H9 (cell line): ENCODE data around the gene ARHGAP5. TPM values are rescaled to one million over a fixed set of nuclear protein-coding genes. Genes with fewer than 3 reads are reported as not detected.

Experiments used
- DNase-seq: peaks from one replicate; pipeline ENCODE4 v3.0.0-alpha.2; 2017
- H2AFZ ChIP-seq: one replicate; pipeline ENCODE4 v1.6.1; 2013; ENCODE audit warnings: mild to moderate bottlenecking, low read length, control low read depth, moderate library complexity
- H2AK5ac ChIP-seq: 2 replicates; pipeline ENCODE4 v1.6.1; 2013; ENCODE audit warnings: low read length, control low read depth, mixed read lengths; ENCODE audit not compliant: insufficient read length
- H2BK120ac ChIP-seq: one replicate; pipeline ENCODE4 v1.6.1; 2013; ENCODE audit warnings: low read depth, mild to moderate bottlenecking, low read length, control low read depth, inconsistent platforms; ENCODE audit not compliant: poor library complexity, severe bottlenecking
- H2BK12ac ChIP-seq: 2 replicates; pipeline ENCODE4 v1.6.1; 2013; ENCODE audit warnings: low read length, control low read depth, mixed read lengths, low read depth; ENCODE audit not compliant: insufficient read length
- H2BK15ac ChIP-seq: 2 replicates; pipeline ENCODE4 v1.6.1; 2013; ENCODE audit warnings: low read depth, low read length, control low read depth
- H2BK20ac ChIP-seq: one replicate; pipeline ENCODE4 v1.6.1; 2013; ENCODE audit warnings: low read depth, mild to moderate bottlenecking, low read length, control low read depth, inconsistent platforms; ENCODE audit not compliant: poor library complexity, severe bottlenecking
- H2BK5ac ChIP-seq: 2 replicates; pipeline ENCODE4 v1.6.1; 2013; ENCODE audit warnings: low read length, control low read depth, mixed read lengths; ENCODE audit not compliant: insufficient read length
- H3K14ac ChIP-seq: 2 replicates; pipeline ENCODE4 v1.6.1; 2013; ENCODE audit warnings: low read length, control low read depth; ENCODE audit not compliant: insufficient read depth
- H3K18ac ChIP-seq: 2 replicates; pipeline ENCODE4 v1.6.1; 2013; ENCODE audit warnings: low read depth, mild to moderate bottlenecking, mixed read lengths, low read length, control low read depth; ENCODE audit not compliant: insufficient read length
- H3K23ac ChIP-seq: 2 replicates; pipeline ENCODE4 v1.6.1; 2013; ENCODE audit warnings: low read length, control low read depth, mixed read lengths, low read depth; ENCODE audit not compliant: insufficient read length
- H3K23me2 ChIP-seq: 2 replicates; pipeline ENCODE4 v1.6.1; 2013; ENCODE audit warnings: low read depth, mild to moderate bottlenecking, mixed read lengths, low read length, control low read depth; ENCODE audit not compliant: insufficient read length, poor library complexity, severe bottlenecking
- H3K27ac ChIP-seq: 2 replicates; pipeline ENCODE4 v1.5.1; 2013; ENCODE audit warnings: low read length, control low read depth, mixed read lengths, low read depth; ENCODE audit not compliant: insufficient read length
- H3K27me3 ChIP-seq: 2 replicates; pipeline ENCODE4 v1.6.1; 2013; ENCODE audit warnings: low read length, control low read depth, inconsistent platforms; ENCODE audit not compliant: insufficient read depth
- H3K4ac ChIP-seq: 2 replicates; pipeline ENCODE4 v1.6.1; 2013; ENCODE audit warnings: low read depth, mild to moderate bottlenecking, control low read depth, inconsistent platforms, low read length, moderate library complexity
- H3K4me1 ChIP-seq: 2 replicates; pipeline ENCODE4 v1.6.1; 2013; ENCODE audit warnings: low read length, control low read depth, inconsistent platforms; ENCODE audit not compliant: insufficient read depth
- H3K4me2 ChIP-seq: 2 replicates; pipeline ENCODE4 v1.6.1; 2013; ENCODE audit warnings: low read length, control low read depth, mixed read lengths; ENCODE audit not compliant: insufficient read length, insufficient read depth
- H3K56ac ChIP-seq: 2 replicates; pipeline ENCODE4 v1.6.1; 2013; ENCODE audit warnings: low read depth, mild to moderate bottlenecking, mixed read lengths, low read length, control low read depth; ENCODE audit not compliant: insufficient read length
- H3K79me1 ChIP-seq: 2 replicates; pipeline ENCODE4 v1.6.1; 2013; ENCODE audit warnings: low read depth, mild to moderate bottlenecking, moderate library complexity, low read length, control low read depth, inconsistent platforms; ENCODE audit not compliant: insufficient read depth, poor library complexity, severe bottlenecking
- H3K79me2 ChIP-seq: 2 replicates; pipeline ENCODE4 v1.6.1; 2013; ENCODE audit warnings: low read length, control low read depth, inconsistent platforms; ENCODE audit not compliant: insufficient read depth
- H3K9ac ChIP-seq: 2 replicates; pipeline ENCODE4 v1.6.1; 2013; ENCODE audit warnings: low read length, control low read depth, mixed read lengths; ENCODE audit not compliant: insufficient read length; ENCODE audit errors: extremely low read depth
- H3K9me3 ChIP-seq: one replicate; pipeline ENCODE4 v1.6.1; 2013; ENCODE audit warnings: low read depth, low read length, inconsistent platforms; ENCODE audit not compliant: control insufficient read depth
- H3T11ph ChIP-seq: one replicate; pipeline ENCODE4 v1.6.1; 2013; ENCODE audit warnings: mild to moderate bottlenecking, low read length, control low read depth, inconsistent platforms
- H4K20me1 ChIP-seq: one replicate; pipeline ENCODE4 v1.6.1; 2013; ENCODE audit not compliant: control insufficient read depth, insufficient read length, insufficient read depth
- H4K5ac ChIP-seq: 2 replicates; pipeline ENCODE4 v1.6.1; 2013; ENCODE audit warnings: low read depth, mild to moderate bottlenecking, mixed read lengths, low read length, control low read depth; ENCODE audit not compliant: insufficient read length
- H4K8ac ChIP-seq: replicated peaks from 2 replicates; pipeline ENCODE4 v1.6.1; 2013; ENCODE audit warnings: low read length, control low read depth, mixed read lengths, low read depth; ENCODE audit not compliant: insufficient read length
- H4K91ac ChIP-seq: 2 replicates; pipeline ENCODE4 v1.6.1; 2013; ENCODE audit warnings: low read depth, mild to moderate bottlenecking, moderate library complexity, mixed read lengths, low read length, control low read depth; ENCODE audit not compliant: insufficient read length
- H3K27ac Mint-ChIP-seq, 3 experiments: 2 replicates in 2 of 3; 3 replicates in 1 of 3; pipeline ENCODE4 v1.8.0; 2020 to 2021; ENCODE audit warnings: mixed read lengths in 3 of 3, mild to moderate bottlenecking in 1 of 3, moderate library complexity in 1 of 3
- H3K27me3 Mint-ChIP-seq: 2 replicates; pipeline ENCODE4 v1.8.0; 2021; ENCODE audit warnings: low read depth, mild to moderate bottlenecking, moderate library complexity, mixed read lengths
- H3K36me3 Mint-ChIP-seq, 3 experiments: 2 replicates in 2 of 3; 3 replicates in 1 of 3; pipeline ENCODE4 v1.8.0; 2020 to 2021; ENCODE audit warnings: low read depth in 3 of 3, mixed read lengths in 3 of 3; ENCODE audit not compliant: insufficient read depth in 1 of 3
- H3K4me1 Mint-ChIP-seq, 2 experiments: 2 replicates each; pipeline ENCODE4 v1.8.0; 2020; ENCODE audit warnings: mixed read lengths in 2 of 2
- H3K4me3 Mint-ChIP-seq, 2 experiments: 2 replicates in 1 of 2; 3 replicates in 1 of 2; pipeline ENCODE4 v1.8.0; 2020 to 2021; ENCODE audit warnings: mild to moderate bottlenecking in 2 of 2, mixed read lengths in 2 of 2, moderate library complexity in 1 of 2
- H3K9me3 Mint-ChIP-seq, 2 experiments: 2 replicates in 1 of 2; 3 replicates in 1 of 2; pipeline ENCODE4 v1.8.0; 2020; ENCODE audit warnings: mild to moderate bottlenecking in 2 of 2, mixed read lengths in 2 of 2, moderate library complexity in 1 of 2
- total RNA-seq: library from RNA; stranded (reverse); gene quantifications from 2 replicates; pipeline ENCODE4 v1.2.1, GENCODE V29; 2021
- TF ChIP-seq, protein P1 (sequence below): fragments of 200-600 bp; sonication (generic); conservative IDR thresholded peaks from 3 replicates; pipeline ENCODE4 v1.8.0; 2021; ENCODE audit warnings: antibody characterized with exemption, mild to moderate bottlenecking

ARHGAP5 gene
- total RNA-seq, 1 experiment from 2014 or later, result 73.8 TPM

GRCh38 chr14:32050878-32051277, 26.2 kb upstream of the ARHGAP5 start:
- Histone ChIP-seq H2BK15ac (no peak overlapping the region), H2BK12ac (no peak overlapping the region), H2AK5ac (no peak overlapping the region), H2BK20ac (no peak overlapping the region), H3K9ac (no peak overlapping the region), H4K91ac (no peak overlapping the region), H3K4ac (no peak overlapping the region), H2BK120ac (no peak overlapping the region), H4K8ac (no peak overlapping the region), H3K23me2 (no peaks in the 10 kb centered on the region), H3K79me1 (no peaks in the 10 kb centered on the region), H4K20me1 (no peaks in the 10 kb centered on the region), H3K27ac (no peak overlapping the region), H3K79me2 (no peaks in the 10 kb centered on the region), H3K4me2 (no peak overlapping the region), H2AFZ (no peak overlapping the region), H3K56ac (no peak overlapping the region), H3K9me3 (no peaks in the 10 kb centered on the region), H3K23ac (no peak overlapping the region), H3K4me1 (no peaks in the 10 kb centered on the region), H3T11ph (no peak overlapping the region), H4K5ac (no peak overlapping the region), H2BK5ac (no peak overlapping the region), H3K14ac (no peak overlapping the region), H3K27me3 (no peaks in the 10 kb centered on the region), H3K18ac (no peak overlapping the region)
- peaks cover 2% of the 10 kb centered on the region in 2 experiments; a peak in 2 of 4 replicates for H3K4me1 Mint-ChIP-seq
- no peaks in the 10 kb centered on the region for H3K27me3 Mint-ChIP-seq
- TF ChIP-seq, protein P1, sequence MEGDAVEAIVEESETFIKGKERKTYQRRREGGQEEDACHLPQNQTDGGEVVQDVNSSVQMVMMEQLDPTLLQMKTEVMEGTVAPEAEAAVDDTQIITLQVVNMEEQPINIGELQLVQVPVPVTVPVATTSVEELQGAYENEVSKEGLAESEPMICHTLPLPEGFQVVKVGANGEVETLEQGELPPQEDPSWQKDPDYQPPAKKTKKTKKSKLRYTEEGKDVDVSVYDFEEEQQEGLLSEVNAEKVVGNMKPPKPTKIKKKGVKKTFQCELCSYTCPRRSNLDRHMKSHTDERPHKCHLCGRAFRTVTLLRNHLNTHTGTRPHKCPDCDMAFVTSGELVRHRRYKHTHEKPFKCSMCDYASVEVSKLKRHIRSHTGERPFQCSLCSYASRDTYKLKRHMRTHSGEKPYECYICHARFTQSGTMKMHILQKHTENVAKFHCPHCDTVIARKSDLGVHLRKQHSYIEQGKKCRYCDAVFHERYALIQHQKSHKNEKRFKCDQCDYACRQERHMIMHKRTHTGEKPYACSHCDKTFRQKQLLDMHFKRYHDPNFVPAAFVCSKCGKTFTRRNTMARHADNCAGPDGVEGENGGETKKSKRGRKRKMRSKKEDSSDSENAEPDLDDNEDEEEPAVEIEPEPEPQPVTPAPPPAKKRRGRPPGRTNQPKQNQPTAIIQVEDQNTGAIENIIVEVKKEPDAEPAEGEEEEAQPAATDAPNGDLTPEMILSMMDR, result no peak
- peaks cover 0 to 8% (median 0%) of the 10 kb centered on the region in 3 experiments; a peak in 3 of 7 replicates for H3K36me3 Mint-ChIP-seq
- H3K27ac Mint-ChIP-seq, result no peak overlapping the region
- H3K4me3 Mint-ChIP-seq, result no peak overlapping the region
- peaks cover 6 to 10% of the 10 kb centered on the region in 2 experiments; a peak in 4 of 5 replicates for H3K9me3 Mint-ChIP-seq
- DNase-seq, result no peak
